H4 (cell line): Measurements from ENCODE around the gene SPAG7. TPM values are rescaled to one million over a fixed set of nuclear protein-coding genes. Genes with fewer than 3 reads are reported as not detected.
"Not testable (repeated sequence)": the region's sequence is repeated elsewhere in the genome, so short reads cannot be mapped to it uniquely, and the experiment has no call there.

Experiments used
- DNase-seq: peaks from one replicate; pipeline ENCODE4 v3.0.0-alpha.2; 2015; ENCODE audit warnings: low spot score
- total RNA-seq: library from RNA; depleted of rRNA; stranded (reverse); fragments of >200 nt; shearing (Covaris generic); gene quantifications from 2 replicates; pipeline ENCODE4 v1.2.3, GENCODE V29; 2014; rRNA removed

The SPAG7 gene
- total RNA-seq, 1 experiment from 2014 or later, result 32.2 TPM

GRCh38 chr17:4938069-4938491, 29.5 kb downstream of the SPAG7 start:
- no peak for DNase-seq

GRCh38 chr17:4937553-4937952, 30.1 kb downstream of the SPAG7 start:
- DNase-seq, result no peak

- no peak for DNase-seq
Observed at GRCh38 chr17:4936436-4936835, 31.2 kb downstream of the SPAG7 start.

GRCh38 chr17:4935650-4936049, 32.0 kb downstream of the SPAG7 start:
- DNase-seq, result no peak

- DNase-seq, result peak; percentile 42
Observed at GRCh38 chr17:4934173-4934979, 33.2 kb downstream of the SPAG7 start.

- no peak for DNase-seq
Observed at GRCh38 chr17:4933646-4934045, 34.0 kb downstream of the SPAG7 start.

GRCh38 chr17:4932756-4933155, 34.9 kb downstream of the SPAG7 start:
- no peak for DNase-seq

- DNase-seq, result no peak
Observed at GRCh38 chr17:4931963-4932362, 35.7 kb downstream of the SPAG7 start, which contains the start of gene GP1BA. GP1BA (plus strand) TSS chr17:4932277; CDS start chr17:4932605, 328 bp downstream.

GRCh38 chr17:4928881-4929280, 38.7 kb downstream of the SPAG7 start:
- no peak for DNase-seq

- not testable (repeated sequence) for DNase-seq
Observed at GRCh38 chr17:4926577-4927335, 40.9 kb downstream of the SPAG7 start.

GRCh38 chr17:4921320-4921719, 46.3 kb downstream of the SPAG7 start:
- no peak for DNase-seq

GRCh38 chr17:4920351-4921048, 47.1 kb downstream of the SPAG7 start:
- DNase-seq, result no peak

- no peak for DNase-seq
Observed at GRCh38 chr17:4919511-4920047, 48.0 kb downstream of the SPAG7 start.

- not testable (repeated sequence) for DNase-seq
Observed at GRCh38 chr17:4914551-4914950, 53.1 kb downstream of the SPAG7 start.

- DNase-seq, result no peak
Observed at GRCh38 chr17:4913994-4914393, 53.6 kb downstream of the SPAG7 start.

Other genes with a start within 250 kb of the SPAG7 start
- 15.8 and 24.0 TPM in 2 replicates for gene MED11, start 236.4 kb downstream of the SPAG7 start, total RNA-seq
- not detected in 2 replicates for gene ZMYND15, start 228.0 kb downstream of the SPAG7 start, total RNA-seq
- gene CXCL16, start 227.9 kb downstream of the SPAG7 start, total RNA-seq, result 1.5 and 7.3 TPM in 2 replicates
- not detected in 2 replicates for gene TM4SF5, start 195.9 kb downstream of the SPAG7 start, total RNA-seq
- not detected in 2 replicates for gene VMO1, start 181.5 kb downstream of the SPAG7 start, total RNA-seq
- gene GLTPD2, start 178.9 kb downstream of the SPAG7 start, total RNA-seq, result not detected in 2 replicates
- gene PSMB6, start 171.7 kb downstream of the SPAG7 start, total RNA-seq, result 186 and 232 TPM in 2 replicates
- 5.0 and 11.7 TPM in 2 replicates for gene PLD2, start 160.7 kb downstream of the SPAG7 start, total RNA-seq
- gene MINK1, start 134.5 kb downstream of the SPAG7 start, total RNA-seq, result 7.4 and 8.4 TPM in 2 replicates
- gene C17orf107, start 68.3 kb downstream of the SPAG7 start, total RNA-seq, result 0.08 TPM in 1 of 2 replicates, not detected in the other
- 0.04 and 0.14 TPM in 2 replicates for gene CHRNE, start 64.7 kb downstream of the SPAG7 start, total RNA-seq
- gene GP1BA, start 35.5 kb downstream of the SPAG7 start, total RNA-seq, result not detected in 2 replicates
- gene SLC25A11, start 27.8 kb downstream of the SPAG7 start, total RNA-seq, result 64.1 and 70.8 TPM in 2 replicates
- gene RNF167, start 27.5 kb downstream of the SPAG7 start, total RNA-seq, result 15.1 and 17.3 TPM in 2 replicates
- 738 and 894 TPM in 2 replicates for gene PFN1, start 19.3 kb downstream of the SPAG7 start, total RNA-seq
- 1.7 and 4.7 TPM in 2 replicates for gene ENO3, start 16.7 kb downstream of the SPAG7 start, total RNA-seq
- gene CAMTA2, start 19.9 kb upstream of the SPAG7 start, total RNA-seq, result 0.90 and 0.97 TPM in 2 replicates
- 0.23 and 0.39 TPM in 2 replicates for gene INCA1, start 29.7 kb upstream of the SPAG7 start, total RNA-seq
- 9.9 and 13.0 TPM in 2 replicates for gene KIF1C, start 30.1 kb upstream of the SPAG7 start, total RNA-seq
- gene SLC52A1, start 67.6 kb upstream of the SPAG7 start, total RNA-seq, result not detected in 2 replicates
- 0.04 and 0.14 TPM in 2 replicates for gene ZFP3, start 110.7 kb upstream of the SPAG7 start, total RNA-seq
- 5.0 and 8.5 TPM in 2 replicates for gene ZNF232, start 144.1 kb upstream of the SPAG7 start, total RNA-seq
- gene USP6, start 148.2 kb upstream of the SPAG7 start, total RNA-seq, result 0.02 TPM in 1 of 2 replicates, not detected in the other
- gene ZNF594, start 224.1 kb upstream of the SPAG7 start, total RNA-seq, result 4.6 and 6.3 TPM in 2 replicates